ENCODE results near the gene ME3.

ME3 gene

DNA sequence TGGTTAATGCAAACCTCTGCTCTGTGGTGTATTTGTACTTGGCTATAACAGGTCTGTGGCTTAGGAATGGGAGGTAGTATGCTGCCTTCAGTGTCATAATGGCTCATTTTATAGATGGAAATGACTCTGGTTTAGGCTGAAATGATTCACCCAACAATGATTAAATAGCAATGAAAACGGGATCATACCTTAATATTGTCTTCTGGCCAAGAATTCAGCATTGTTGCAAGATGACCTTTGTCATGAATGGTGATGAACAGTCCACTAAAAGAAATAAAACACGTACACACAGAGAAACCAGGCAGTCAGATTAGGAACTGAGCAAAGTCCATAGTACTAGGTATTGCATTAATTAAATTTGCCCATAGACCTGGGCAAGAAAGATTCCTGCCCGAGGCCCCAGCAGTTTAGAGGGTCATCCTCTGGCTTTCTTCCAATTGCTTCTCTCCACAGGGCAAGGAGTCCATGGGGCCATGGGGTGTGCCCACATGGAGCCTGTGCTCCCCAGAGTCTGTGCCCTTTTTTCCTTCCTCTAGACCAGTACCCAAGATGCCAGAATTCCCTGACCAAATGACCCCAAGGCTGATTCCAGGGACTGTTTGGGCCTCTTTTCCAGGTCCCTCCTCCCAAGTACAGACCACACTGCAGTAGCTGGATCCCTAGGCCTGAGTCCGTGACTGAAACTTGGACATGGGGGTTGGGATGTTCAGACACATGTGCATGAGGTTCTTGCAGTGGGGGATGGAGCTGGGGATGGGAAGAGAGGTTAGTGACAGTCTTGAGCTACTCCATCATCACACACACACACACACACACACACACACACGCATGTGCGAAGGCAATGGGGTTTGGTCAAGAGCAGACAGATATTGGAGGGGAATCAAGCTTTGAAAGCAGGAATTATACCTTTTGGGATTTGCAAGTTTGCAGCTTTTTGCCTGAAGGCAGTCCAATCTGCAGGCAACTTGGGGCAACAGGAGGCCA is 163.5 kb downstream of the ME3 start:
- Histone ChIP-seq H3K36me3 (ENCODE audit: control insufficient read depth, insufficient read depth, low read length) (no peaks in the 10 kb centered on the region), H3K27me3 (replicated peaks; ENCODE audit: control insufficient read depth, insufficient read depth, low read length) (no peaks in the 10 kb centered on the region), H3K4me3 (replicated peaks; ENCODE audit: low read depth, low read length) (no peak overlapping the region)
- TF ChIP-seq, protein P1, sequence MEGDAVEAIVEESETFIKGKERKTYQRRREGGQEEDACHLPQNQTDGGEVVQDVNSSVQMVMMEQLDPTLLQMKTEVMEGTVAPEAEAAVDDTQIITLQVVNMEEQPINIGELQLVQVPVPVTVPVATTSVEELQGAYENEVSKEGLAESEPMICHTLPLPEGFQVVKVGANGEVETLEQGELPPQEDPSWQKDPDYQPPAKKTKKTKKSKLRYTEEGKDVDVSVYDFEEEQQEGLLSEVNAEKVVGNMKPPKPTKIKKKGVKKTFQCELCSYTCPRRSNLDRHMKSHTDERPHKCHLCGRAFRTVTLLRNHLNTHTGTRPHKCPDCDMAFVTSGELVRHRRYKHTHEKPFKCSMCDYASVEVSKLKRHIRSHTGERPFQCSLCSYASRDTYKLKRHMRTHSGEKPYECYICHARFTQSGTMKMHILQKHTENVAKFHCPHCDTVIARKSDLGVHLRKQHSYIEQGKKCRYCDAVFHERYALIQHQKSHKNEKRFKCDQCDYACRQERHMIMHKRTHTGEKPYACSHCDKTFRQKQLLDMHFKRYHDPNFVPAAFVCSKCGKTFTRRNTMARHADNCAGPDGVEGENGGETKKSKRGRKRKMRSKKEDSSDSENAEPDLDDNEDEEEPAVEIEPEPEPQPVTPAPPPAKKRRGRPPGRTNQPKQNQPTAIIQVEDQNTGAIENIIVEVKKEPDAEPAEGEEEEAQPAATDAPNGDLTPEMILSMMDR (IDR thresholded peaks at IDR 0.05; ENCODE audit: insufficient read depth, low read length, poor library complexity, severe bottlenecking): no peak
- DNase-seq (ENCODE audit: extremely low read depth, insufficient read length): no peak

DNA sequence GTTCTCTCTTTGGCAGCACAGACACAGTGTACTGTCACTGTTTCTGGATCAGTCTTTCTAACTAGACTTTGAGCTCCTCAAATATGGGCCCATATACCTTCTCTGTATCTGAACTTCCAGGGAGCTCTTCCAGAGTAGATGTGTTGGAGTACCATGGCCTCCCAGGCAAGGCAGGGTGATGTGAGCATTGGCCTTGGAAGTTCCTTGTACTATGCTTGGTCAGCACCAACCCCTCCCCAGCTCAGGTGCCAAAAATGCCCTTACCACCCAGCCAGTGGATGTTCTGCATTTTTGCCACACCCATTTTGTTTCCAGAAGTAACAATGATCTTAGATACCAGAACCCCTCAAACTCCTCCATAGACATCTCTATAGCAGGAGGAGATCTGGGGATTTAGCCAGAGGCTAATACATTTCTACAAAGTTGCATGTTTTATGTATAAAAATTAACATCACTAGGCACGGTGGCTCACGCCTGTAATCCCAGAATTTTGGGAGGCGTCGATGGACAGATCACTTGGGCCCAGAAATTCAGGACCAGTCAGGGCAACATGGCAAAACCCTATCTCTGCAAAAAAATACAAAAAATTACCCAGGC is 165.1 kb downstream of the ME3 start:
- DNase-seq (ENCODE audit: extremely low read depth, insufficient read length): no peak
- TF ChIP-seq, protein P1 (IDR thresholded peaks at IDR 0.05; ENCODE audit: insufficient read depth, low read length, poor library complexity, severe bottlenecking): no peak
- Histone ChIP-seq H3K27me3 (replicated peaks; ENCODE audit: control insufficient read depth, insufficient read depth, low read length) (no peaks in the 10 kb centered on the region), H3K36me3 (ENCODE audit: control insufficient read depth, insufficient read depth, low read length) (no peaks in the 10 kb centered on the region), H3K4me3 (replicated peaks; ENCODE audit: low read depth, low read length) (no peak overlapping the region)

DNA sequence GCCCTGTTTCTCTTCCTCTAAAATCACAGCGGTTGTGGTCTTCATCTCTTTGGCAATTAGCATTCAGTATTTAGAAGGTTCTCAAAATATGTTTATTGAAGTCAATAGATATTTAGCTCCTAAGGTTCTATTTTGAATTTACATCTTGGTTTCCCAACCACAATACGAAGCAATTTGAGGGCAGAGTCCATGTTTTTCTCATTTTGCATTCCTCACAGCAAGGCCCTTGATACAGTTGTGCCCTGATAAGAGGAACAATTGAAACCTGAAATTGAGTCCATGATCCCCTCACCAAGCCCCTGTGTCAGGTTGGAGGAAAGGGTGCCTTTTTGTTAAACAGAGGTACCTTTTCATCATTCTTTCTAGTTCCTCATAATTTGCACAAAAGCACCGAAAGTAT is 166.2 kb downstream of the ME3 start:
- Histone ChIP-seq H3K36me3 (ENCODE audit: control insufficient read depth, insufficient read depth, low read length) (no peaks in the 10 kb centered on the region), H3K27me3 (replicated peaks; ENCODE audit: control insufficient read depth, insufficient read depth, low read length) (no peaks in the 10 kb centered on the region), H3K4me3 (replicated peaks; ENCODE audit: low read depth, low read length) (no peak overlapping the region)
- TF ChIP-seq, protein P1 (IDR thresholded peaks at IDR 0.05; ENCODE audit: insufficient read depth, low read length, poor library complexity, severe bottlenecking): no peak
- DNase-seq (ENCODE audit: extremely low read depth, insufficient read length): no peak

DNA sequence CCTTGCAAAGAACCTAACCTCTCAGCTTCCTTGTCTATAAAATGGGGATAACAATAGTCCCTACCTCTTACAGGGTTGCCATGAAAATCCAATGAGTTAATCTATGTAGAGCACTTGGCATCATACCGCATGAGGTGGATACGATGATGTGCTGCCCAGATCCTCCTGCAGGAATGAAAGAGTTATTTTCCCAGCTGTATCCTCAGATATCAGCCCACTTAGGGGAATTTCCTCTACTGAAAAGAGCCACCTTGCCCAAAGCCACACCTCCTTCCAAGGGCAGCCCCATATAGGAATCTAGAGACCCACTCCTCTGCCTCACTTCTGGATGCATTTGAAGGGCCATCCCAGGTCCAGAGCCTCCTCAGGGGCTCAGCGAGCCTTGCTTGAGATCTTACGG is 169.3 kb downstream of the ME3 start:
- Histone ChIP-seq H3K4me3 (replicated peaks; ENCODE audit: low read depth, low read length) (no peak overlapping the region), H3K36me3 (ENCODE audit: control insufficient read depth, insufficient read depth, low read length) (no peaks in the 10 kb centered on the region), H3K27me3 (replicated peaks; ENCODE audit: control insufficient read depth, insufficient read depth, low read length) (no peaks in the 10 kb centered on the region; the same call in 1 of the 2 replicates)
- TF ChIP-seq, protein P1 (IDR thresholded peaks at IDR 0.05; ENCODE audit: insufficient read depth, low read length, poor library complexity, severe bottlenecking): no peak
- DNase-seq (ENCODE audit: extremely low read depth, insufficient read length): no peak

DNA sequence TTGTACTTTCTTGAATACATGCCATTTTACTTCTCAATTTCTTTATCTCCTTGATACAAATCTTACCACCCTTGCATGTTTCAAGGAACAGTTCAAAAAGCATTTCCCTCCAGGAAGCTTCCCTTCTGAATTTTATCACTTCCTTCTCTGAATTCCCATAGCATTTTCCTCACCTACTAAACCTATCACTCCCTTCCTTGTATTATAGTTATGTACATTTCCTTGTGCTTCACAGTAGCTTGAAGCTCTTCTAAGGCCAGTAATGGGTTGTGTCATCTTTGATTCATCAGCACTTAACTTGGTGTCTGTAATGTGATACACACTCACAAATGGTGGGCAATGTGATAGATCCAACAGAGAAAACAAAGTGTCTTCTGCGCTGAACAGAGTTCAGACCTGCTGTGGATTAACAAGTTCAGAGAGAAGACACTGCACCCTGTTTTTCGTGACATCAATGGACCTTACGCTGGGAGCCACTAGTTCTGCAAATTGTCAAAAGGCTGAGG is 170.2 kb downstream of the ME3 start:
- DNase-seq (ENCODE audit: extremely low read depth, insufficient read length): no peak
- Histone ChIP-seq H3K36me3 (ENCODE audit: control insufficient read depth, insufficient read depth, low read length) (no peaks in the 10 kb centered on the region), H3K4me3 (replicated peaks; ENCODE audit: low read depth, low read length) (no peak overlapping the region), H3K27me3 (replicated peaks; ENCODE audit: control insufficient read depth, insufficient read depth, low read length) (no peaks in the 10 kb centered on the region; the same call in 1 of the 2 replicates)
- TF ChIP-seq, protein P1 (IDR thresholded peaks at IDR 0.05; ENCODE audit: insufficient read depth, low read length, poor library complexity, severe bottlenecking): no peak

All from GM06990 (cell line).